ENCODE measurements around the gene SLC9A8. TPM values are rescaled to one million over a fixed set of nuclear protein-coding genes. Genes with fewer than 3 reads are reported as not detected.

The SLC9A8 gene
- total RNA-seq, 1 experiment from 2014 or later = 6.5 TPM

DNA sequence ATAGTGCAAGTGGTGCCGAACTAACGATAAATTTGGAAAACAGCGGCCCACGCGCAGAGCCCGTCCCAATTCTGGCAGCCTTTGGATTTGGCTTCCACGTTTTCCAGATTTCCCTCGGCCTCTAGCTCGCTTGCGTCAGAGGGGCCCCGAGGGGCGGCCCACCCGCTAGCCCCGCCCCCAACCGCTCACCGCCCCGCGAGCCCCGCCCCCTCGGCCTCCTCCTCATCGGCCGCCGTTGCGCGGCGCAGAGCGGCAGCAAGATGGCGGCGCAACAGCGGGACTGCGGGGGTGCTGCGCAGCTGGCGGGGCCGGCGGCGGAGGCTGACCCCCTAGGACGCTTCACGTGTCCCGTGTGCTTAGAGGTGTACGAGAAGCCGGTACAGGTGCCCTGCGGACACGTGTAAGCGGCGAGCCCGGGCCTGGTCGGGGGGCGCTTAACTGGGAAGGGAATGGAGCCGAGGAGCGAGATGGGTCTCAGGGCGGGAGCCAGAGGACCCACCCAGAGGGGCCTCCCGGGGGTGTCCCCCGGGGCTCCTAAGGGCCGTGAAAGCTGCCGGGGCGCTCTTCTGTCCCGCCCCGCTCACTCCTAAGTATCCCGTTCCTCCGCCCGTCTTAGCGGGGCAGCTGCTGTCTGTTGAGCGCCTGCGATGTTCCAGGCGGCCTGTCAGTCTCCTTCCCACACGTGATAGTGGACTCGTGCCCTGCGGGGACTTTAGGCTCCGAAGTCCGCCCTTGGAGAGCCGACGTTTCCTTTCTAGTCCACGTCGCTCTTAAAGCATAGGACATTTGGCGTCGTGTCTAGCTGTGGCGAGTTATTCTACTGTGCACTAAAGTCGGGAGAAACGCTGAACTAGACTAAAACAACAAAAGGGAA is 123.8 kb downstream of the SLC9A8 start, which contains the start of gene RNF114:
TSS of gene RNF114 (plus strand) at position 245 of the 874 bp plus-strand sequence. CDS start at position 261, 16 bp downstream.
- ATAC-seq (peak; percentile 90), DNase-seq (ENCODE audit: low spot score) (peak; percentile 88)
- POLR2A ChIA-PET = interaction anchor here (0.6 to 0.8 kb wide), 2 partner anchors 20 to 28 kb away, joined by 3 to 6 read pairs; no protein-coding TSS in a partner anchor
- Mint-ChIP-seq H3K4me1 (peaks cover 30% of the 10 kb centered on the region), H3K36me3 (peaks cover 16% of the 10 kb centered on the region), H3K27ac (peak within 1 kb of the TSS; percentile 93), H3K27me3 (ENCODE audit: low read depth) (no peaks in the 10 kb centered on the region), H3K4me3 (peak within 1 kb of the TSS; percentile 97), H3K9me3 (no peaks in the 10 kb centered on the region)
- CTCF ChIA-PET = interaction anchor here (0.8 to 2.6 kb wide), 12 partner anchors 13 to 395 kb away, joined by 3 to 16 read pairs (median 4); no protein-coding TSS in a partner anchor
- peak; percentile 56; the same call in 1 of the 2 replicates for TF ChIP-seq CREM (CRISPR knock-in tag; IDR thresholded peaks at IDR 0.05)
- TF ChIP-seq JAZF1 (CRISPR knock-in tag; IDR thresholded peaks at IDR 0.05) = no peak
- TF ChIP-seq, protein P1, sequence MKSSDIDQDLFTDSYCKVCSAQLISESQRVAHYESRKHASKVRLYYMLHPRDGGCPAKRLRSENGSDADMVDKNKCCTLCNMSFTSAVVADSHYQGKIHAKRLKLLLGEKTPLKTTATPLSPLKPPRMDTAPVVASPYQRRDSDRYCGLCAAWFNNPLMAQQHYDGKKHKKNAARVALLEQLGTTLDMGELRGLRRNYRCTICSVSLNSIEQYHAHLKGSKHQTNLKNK (CRISPR knock-in tag; IDR thresholded peaks at IDR 0.05) = no peak
- TF ChIP-seq, protein P2, sequence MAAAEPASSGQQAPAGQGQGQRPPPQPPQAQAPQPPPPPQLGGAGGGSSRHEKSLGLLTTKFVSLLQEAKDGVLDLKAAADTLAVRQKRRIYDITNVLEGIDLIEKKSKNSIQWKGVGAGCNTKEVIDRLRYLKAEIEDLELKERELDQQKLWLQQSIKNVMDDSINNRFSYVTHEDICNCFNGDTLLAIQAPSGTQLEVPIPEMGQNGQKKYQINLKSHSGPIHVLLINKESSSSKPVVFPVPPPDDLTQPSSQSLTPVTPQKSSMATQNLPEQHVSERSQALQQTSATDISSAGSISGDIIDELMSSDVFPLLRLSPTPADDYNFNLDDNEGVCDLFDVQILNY (CRISPR knock-in tag; IDR thresholded peaks at IDR 0.05) = peak; percentile 84; the same call in 1 of the 2 replicates
- TF ChIP-seq IRF2 (CRISPR knock-in tag; IDR thresholded peaks at IDR 0.05; ENCODE audit: borderline replicate concordance, low read depth) = no peak
- TF ChIP-seq ZNF396 (CRISPR knock-in tag; IDR thresholded peaks at IDR 0.05; ENCODE audit: borderline replicate concordance) = no peak
- TF ChIP-seq TEAD1 (CRISPR knock-in tag; IDR thresholded peaks at IDR 0.05) = no peak
- TF ChIP-seq, protein P3, sequence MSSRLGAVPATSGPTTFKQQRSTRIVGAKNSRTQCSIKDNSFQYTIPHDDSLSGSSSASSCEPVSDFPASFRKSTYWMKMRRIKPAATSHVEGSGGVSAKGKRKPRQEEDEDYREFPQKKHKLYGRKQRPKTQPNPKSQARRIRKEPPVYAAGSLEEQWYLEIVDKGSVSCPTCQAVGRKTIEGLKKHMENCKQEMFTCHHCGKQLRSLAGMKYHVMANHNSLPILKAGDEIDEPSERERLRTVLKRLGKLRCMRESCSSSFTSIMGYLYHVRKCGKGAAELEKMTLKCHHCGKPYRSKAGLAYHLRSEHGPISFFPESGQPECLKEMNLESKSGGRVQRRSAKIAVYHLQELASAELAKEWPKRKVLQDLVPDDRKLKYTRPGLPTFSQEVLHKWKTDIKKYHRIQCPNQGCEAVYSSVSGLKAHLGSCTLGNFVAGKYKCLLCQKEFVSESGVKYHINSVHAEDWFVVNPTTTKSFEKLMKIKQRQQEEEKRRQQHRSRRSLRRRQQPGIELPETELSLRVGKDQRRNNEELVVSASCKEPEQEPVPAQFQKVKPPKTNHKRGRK (CRISPR knock-in tag; IDR thresholded peaks at IDR 0.05; ENCODE audit: borderline replicate concordance) = no peak
- no peak for TF ChIP-seq RELA (CRISPR knock-in tag; IDR thresholded peaks at IDR 0.05; ENCODE audit: borderline replicate concordance)
- TF ChIP-seq, protein P4, sequence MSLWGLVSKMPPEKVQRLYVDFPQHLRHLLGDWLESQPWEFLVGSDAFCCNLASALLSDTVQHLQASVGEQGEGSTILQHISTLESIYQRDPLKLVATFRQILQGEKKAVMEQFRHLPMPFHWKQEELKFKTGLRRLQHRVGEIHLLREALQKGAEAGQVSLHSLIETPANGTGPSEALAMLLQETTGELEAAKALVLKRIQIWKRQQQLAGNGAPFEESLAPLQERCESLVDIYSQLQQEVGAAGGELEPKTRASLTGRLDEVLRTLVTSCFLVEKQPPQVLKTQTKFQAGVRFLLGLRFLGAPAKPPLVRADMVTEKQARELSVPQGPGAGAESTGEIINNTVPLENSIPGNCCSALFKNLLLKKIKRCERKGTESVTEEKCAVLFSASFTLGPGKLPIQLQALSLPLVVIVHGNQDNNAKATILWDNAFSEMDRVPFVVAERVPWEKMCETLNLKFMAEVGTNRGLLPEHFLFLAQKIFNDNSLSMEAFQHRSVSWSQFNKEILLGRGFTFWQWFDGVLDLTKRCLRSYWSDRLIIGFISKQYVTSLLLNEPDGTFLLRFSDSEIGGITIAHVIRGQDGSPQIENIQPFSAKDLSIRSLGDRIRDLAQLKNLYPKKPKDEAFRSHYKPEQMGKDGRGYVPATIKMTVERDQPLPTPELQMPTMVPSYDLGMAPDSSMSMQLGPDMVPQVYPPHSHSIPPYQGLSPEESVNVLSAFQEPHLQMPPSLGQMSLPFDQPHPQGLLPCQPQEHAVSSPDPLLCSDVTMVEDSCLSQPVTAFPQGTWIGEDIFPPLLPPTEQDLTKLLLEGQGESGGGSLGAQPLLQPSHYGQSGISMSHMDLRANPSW (CRISPR knock-in tag; conservative IDR thresholded peaks at IDR 0.05; ENCODE audit: low read depth) = no peak
- TF ChIP-seq, protein P5, sequence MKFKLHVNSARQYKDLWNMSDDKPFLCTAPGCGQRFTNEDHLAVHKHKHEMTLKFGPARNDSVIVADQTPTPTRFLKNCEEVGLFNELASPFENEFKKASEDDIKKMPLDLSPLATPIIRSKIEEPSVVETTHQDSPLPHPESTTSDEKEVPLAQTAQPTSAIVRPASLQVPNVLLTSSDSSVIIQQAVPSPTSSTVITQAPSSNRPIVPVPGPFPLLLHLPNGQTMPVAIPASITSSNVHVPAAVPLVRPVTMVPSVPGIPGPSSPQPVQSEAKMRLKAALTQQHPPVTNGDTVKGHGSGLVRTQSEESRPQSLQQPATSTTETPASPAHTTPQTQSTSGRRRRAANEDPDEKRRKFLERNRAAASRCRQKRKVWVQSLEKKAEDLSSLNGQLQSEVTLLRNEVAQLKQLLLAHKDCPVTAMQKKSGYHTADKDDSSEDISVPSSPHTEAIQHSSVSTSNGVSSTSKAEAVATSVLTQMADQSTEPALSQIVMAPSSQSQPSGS (CRISPR knock-in tag; IDR thresholded peaks at IDR 0.05; ENCODE audit: borderline replicate concordance, low read depth) = no peak
- TF ChIP-seq GABPB1 (CRISPR knock-in tag; IDR thresholded peaks at IDR 0.05) = peak; percentile 83
- TF ChIP-seq ETV6 (CRISPR knock-in tag; IDR thresholded peaks at IDR 0.05) = peak; percentile 56; the same call in 1 of the 2 replicates
- TF ChIP-seq KAT7 (CRISPR knock-in tag; IDR thresholded peaks at IDR 0.05; ENCODE audit: borderline replicate concordance) = peak; percentile 26; the same call in 1 of the 2 replicates
- TF ChIP-seq, protein P6, sequence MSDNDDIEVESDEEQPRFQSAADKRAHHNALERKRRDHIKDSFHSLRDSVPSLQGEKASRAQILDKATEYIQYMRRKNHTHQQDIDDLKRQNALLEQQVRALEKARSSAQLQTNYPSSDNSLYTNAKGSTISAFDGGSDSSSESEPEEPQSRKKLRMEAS (CRISPR knock-in tag; IDR thresholded peaks at IDR 0.05) = peak; percentile 12; the same call in 1 of the 2 replicates
- no peak for TF ChIP-seq ZNF416 (CRISPR knock-in tag; IDR thresholded peaks at IDR 0.05)
- TF ChIP-seq, protein P7, sequence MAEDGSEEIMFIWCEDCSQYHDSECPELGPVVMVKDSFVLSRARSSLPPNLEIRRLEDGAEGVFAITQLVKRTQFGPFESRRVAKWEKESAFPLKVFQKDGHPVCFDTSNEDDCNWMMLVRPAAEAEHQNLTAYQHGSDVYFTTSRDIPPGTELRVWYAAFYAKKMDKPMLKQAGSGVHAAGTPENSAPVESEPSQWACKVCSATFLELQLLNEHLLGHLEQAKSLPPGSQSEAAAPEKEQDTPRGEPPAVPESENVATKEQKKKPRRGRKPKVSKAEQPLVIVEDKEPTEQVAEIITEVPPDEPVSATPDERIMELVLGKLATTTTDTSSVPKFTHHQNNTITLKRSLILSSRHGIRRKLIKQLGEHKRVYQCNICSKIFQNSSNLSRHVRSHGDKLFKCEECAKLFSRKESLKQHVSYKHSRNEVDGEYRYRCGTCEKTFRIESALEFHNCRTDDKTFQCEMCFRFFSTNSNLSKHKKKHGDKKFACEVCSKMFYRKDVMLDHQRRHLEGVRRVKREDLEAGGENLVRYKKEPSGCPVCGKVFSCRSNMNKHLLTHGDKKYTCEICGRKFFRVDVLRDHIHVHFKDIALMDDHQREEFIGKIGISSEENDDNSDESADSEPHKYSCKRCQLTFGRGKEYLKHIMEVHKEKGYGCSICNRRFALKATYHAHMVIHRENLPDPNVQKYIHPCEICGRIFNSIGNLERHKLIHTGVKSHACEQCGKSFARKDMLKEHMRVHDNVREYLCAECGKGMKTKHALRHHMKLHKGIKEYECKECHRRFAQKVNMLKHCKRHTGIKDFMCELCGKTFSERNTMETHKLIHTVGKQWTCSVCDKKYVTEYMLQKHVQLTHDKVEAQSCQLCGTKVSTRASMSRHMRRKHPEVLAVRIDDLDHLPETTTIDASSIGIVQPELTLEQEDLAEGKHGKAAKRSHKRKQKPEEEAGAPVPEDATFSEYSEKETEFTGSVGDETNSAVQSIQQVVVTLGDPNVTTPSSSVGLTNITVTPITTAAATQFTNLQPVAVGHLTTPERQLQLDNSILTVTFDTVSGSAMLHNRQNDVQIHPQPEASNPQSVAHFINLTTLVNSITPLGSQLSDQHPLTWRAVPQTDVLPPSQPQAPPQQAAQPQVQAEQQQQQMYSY (CRISPR knock-in tag; IDR thresholded peaks at IDR 0.05) = peak; percentile 95
- TF ChIP-seq, protein P8, sequence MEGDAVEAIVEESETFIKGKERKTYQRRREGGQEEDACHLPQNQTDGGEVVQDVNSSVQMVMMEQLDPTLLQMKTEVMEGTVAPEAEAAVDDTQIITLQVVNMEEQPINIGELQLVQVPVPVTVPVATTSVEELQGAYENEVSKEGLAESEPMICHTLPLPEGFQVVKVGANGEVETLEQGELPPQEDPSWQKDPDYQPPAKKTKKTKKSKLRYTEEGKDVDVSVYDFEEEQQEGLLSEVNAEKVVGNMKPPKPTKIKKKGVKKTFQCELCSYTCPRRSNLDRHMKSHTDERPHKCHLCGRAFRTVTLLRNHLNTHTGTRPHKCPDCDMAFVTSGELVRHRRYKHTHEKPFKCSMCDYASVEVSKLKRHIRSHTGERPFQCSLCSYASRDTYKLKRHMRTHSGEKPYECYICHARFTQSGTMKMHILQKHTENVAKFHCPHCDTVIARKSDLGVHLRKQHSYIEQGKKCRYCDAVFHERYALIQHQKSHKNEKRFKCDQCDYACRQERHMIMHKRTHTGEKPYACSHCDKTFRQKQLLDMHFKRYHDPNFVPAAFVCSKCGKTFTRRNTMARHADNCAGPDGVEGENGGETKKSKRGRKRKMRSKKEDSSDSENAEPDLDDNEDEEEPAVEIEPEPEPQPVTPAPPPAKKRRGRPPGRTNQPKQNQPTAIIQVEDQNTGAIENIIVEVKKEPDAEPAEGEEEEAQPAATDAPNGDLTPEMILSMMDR (IDR thresholded peaks at IDR 0.05) = no peak
- TF ChIP-seq HMGA2 (CRISPR knock-in tag; IDR thresholded peaks at IDR 0.05) = no peak
- TF ChIP-seq MYBL2 (CRISPR knock-in tag; IDR thresholded peaks at IDR 0.05) = no peak
- no peak for TF ChIP-seq GTF2I (CRISPR knock-in tag; conservative IDR thresholded peaks at IDR 0.05)
- no peak for TF ChIP-seq ZNF138 (CRISPR knock-in tag; conservative IDR thresholded peaks at IDR 0.05)
- no peak for TF ChIP-seq TCF7 (CRISPR knock-in tag; IDR thresholded peaks at IDR 0.05; ENCODE audit: low read depth)
